Amniotic epithelial cell (primary cell): ENCODE results near the gene PTPRN2.
"Not testable (repeated sequence)": the region's sequence is repeated elsewhere in the genome, so short reads cannot be mapped to it uniquely, and the experiment has no call there.

Experiments
- DNase-seq: peaks from one replicate; pipeline ENCODE4 v3.0.0-alpha.2; 2010; ENCODE audit warnings: low read depth

The PTPRN2 gene

GRCh38 chr7:158516524-158516923 is 71.1 kb downstream of the PTPRN2 start:
- no peak for DNase-seq

DNA sequence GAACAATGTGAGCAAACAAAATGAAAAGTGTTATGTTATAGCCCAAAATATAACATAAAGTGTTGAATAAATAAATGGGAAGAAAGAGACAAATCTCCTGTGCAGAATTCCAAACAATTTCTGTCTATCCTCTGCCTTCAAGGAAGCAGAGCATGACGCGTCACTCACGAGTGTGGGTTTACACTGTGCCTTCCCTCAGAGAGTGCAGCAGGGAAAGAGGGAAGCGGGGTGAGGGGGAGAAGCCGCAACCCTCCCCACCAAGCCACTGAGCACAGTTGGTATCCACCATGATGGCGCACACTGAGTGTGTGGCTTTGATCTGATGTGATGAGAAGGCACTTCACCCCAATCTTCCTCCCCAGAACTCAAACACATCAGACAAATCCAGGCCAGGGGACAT is 74.8 kb downstream of the PTPRN2 start:
- DNase-seq: no peak

GRCh38 chr7:158512042-158512441 is 75.6 kb downstream of the PTPRN2 start:
- DNase-seq: no peak

DNA sequence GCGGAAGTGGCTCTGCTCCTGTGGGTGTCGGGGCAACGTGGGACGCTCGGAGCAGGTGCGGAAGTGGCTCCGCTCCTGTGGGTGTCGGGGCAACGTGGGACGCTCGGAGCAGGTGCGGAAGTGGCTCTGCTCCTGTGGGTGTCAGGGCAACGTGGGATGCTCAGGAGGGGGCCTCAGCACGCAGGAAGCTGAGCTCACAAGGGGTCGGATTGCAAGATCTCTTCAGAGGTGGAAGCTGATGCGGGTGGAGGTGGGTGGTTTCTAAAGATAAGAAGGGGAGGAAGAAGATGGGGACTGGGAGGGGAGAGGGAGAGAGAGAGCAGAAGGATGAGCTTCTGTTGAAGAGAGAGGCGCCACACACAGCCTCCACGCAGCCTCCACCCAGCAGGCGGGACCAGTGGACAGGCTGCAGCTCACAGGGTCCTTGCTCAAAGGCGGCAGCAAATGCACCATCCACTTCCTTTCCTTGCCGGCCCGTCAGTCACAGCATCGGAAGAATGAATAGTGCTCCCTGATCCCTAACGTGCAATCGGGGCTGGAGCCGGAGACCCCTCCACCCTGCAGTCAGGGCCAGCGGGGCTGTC is 78.7 kb downstream of the PTPRN2 start:
- no peak for DNase-seq

DNA sequence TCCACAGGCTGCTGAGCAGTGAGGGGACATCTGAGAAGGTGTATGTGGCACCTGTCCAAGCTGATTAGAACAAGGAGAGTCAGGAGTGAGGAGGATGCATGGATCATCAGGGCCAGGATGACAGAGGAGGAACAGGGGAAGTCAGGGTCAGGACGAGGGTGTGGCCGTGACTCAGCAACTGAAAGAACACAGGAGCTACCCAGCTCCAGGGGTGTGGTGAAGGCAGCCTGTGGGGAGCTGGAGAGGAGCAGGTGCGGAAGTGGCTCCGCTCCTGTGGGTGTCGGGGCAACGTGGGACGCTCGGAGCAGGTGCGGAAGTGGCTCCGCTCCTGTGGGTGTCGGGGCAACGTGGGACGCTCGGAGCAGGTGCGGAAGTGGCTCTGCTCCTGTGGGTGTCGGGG is 79.3 kb downstream of the PTPRN2 start:
- not testable (repeated sequence) for DNase-seq

GRCh38 chr7:158507917-158508316 is 79.7 kb downstream of the PTPRN2 start:
- DNase-seq: no peak

DNA sequence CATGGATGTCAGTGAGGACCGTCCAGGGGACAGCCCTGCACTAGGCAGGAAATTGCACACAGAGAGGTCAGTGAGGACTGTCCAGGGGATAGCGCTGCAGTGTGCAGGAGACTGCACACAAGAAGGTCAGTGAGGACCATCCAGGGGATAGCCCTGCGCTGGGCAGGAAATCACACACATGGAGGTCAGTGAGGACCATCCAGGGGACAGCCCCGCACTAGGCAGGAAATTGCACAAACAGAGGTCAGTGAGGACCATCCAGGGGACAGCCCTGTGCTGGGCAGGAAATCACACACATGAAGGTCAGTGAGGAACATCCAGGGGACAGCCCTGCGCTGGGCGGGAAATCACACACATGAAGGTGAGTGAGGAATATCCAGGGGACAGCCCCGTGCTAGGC is 80.4 kb downstream of the PTPRN2 start:
- DNase-seq: not testable (repeated sequence)

DNA sequence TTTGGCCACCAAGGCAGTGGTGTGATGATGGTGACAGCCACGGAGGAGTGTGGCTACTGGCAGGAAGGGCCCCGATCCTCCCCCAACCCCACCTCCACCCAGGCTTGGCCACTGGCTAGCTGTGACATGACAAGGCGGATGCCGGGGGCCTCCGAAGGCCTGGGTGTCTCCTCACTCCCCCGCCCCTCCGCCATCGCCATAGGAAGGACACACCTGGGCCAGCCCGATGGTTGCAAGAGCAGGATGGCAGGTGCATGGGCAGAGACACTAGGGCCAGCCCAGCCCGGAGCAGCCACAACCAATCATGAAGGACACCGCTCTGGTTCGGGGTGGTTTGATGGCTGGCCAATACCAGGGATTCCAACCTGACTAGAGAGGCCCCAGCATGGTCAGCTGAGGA is 81.0 kb downstream of the PTPRN2 start:
- no peak for DNase-seq

GRCh38 chr7:158505683-158506082 is 81.9 kb downstream of the PTPRN2 start:
- no peak for DNase-seq

GRCh38 chr7:158502068-158502750 is 85.4 kb downstream of the PTPRN2 start:
- DNase-seq: no peak

- no peak for DNase-seq
These were observed 86.1 kb downstream of the PTPRN2 start for GRCh38 chr7:158501393-158502067.

DNA sequence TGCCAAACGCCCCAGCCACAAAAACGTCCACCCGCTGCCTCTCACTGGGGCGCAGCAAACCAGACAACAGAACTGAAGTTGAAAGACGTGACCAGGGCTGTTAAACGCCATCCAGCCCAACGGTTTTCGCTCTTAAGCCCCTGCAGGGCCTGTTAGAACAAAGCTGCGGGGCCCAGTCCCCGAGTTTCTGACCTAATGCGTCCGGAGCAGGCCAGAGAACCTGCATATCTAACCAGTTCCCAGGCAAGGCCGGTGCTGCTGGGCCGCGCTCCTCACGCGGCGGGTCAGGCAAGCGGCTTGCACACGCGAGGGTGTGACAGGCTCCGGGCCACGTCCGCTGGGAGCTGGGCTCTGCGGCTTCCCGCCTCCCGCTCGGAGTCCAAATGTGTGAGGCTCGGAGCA is 87.0 kb downstream of the PTPRN2 start:
- no peak for DNase-seq

DNA sequence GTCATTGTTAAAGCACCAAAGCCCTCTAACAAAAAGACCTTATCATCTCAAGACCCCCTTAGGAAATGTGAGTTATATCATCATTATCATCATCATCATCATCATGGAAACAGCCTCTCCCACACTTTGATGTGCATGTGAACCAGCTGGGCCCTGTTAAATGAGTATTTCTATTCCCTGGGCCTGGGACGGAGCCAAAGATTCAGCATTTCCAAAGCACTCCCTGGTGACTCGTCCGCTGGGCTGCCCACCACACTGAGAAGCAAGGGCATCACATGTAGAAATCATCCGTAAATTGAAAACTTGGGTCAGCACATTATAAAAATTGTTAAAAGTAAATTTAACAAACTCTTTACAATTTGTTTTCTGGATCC is 88.6 kb downstream of the PTPRN2 start:
- DNase-seq: no peak

- DNase-seq: no peak
These were observed 89.1 kb downstream of the PTPRN2 start for GRCh38 chr7:158498443-158499081.

DNA sequence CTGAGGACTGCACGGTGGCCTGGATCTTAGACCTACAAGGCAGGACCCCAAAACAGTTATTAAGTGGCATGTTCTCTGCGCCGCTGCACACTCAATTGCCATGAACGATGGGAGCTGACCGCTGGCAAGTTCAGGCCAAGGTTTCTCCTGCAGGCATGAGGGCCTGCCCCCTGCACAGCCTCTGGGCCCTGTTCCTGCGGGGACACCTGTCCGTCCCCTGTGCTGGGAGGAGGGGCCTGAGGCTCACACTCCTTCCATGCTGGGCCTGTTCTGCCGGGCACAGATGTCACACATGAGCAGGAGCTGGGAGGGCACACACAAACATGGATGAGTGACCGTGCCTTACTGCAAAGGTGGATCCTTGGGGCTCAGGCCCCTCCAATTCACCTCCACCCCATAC is 90.0 kb downstream of the PTPRN2 start:
- DNase-seq: no peak

- no peak for DNase-seq
These were observed 91.8 kb downstream of the PTPRN2 start for GRCh38 chr7:158495786-158496185.

DNA sequence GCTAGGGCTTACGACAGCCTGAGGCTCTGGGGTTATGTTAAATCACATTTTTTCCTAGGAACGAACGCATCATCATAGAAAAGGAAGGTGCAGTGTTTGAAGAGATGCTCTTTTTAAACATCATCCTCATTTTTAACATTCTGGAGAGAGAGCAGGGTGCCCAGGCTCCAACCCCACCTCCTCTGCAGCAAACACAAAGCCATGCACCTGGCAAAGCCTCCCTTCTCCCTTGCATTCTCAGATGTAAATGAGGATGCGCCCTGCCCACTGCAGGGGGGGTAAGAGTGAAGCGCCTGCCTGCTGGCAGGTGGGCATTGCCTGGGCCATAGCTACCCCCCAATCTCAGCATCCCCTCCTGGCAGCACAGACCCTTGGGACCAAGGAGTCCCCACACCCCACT is 92.4 kb downstream of the PTPRN2 start:
- DNase-seq: no peak

GRCh38 chr7:158494643-158495042 is 93.0 kb downstream of the PTPRN2 start:
- no peak for DNase-seq

DNA sequence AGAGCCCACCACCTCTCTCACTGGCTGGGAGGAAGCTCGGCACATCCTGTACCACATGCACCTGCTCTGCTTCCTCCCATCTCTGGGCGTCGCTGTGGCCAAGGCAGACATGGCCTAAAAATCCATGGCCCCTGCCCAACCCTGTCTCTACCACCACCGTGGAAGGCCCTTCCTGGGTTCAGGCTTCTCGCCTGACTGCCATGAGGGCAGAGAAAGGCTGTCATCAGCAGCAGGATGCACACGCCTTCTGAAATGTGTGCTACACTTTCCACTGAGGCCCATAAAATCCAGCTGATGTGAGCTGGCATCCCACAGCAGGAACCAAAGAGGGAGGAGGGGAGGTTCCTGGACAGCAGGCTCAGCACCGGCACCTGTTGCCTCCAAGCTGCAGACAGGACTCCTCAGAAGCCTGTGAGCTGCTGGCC is 93.4 kb downstream of the PTPRN2 start:
- DNase-seq: no peak

DNA sequence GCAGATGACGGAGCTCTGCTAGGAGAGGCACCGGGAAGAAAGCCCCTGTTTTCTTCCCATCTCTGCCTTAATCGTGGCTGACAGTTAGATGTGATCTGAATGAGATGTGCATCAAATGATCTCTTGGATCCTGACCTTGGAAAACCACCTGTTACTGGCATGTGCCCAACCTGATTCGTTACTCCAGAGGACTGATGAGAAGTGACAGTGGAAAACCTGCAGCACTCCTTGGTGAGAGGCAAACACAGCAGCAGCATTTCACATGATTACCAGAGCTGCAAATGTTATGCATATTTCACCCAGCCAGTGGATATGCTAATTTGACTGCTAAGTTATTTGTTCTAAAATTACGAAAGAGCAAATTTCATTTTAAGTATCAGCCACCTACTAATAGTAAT is 95.3 kb downstream of the PTPRN2 start:
- DNase-seq: no peak

DNA sequence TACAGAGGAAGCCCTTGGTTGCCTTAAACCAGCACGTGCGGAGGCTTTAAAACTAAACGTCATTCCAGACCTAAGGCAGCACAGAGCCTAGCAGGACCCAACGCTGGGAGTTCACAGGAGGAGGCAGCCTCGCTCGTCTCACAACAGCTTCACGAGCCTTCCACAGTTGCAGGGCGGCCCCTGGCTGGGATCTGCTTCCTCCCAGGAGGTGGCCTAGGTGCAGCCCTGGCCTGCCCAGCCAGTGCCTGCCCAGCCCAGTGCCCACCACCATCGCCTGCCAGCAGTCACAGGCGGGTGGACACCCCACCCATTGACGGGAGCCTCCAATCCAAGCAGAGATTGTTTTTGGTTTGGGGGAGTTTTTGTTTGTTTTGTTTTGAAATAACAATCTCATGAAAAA is 96.5 kb downstream of the PTPRN2 start:
- DNase-seq: no peak

GRCh38 chr7:158490171-158490782 is 97.3 kb downstream of the PTPRN2 start:
- no peak for DNase-seq
